HG03378 (cell line): ENCODE measurements around the gene SLC35F3.
"Not testable (repeated sequence)": the region's sequence is repeated elsewhere in the genome, so short reads cannot be mapped to it uniquely, and the experiment has no call there.

ENCODE experiments used
- ATAC-seq: cut with Tn5 transposase; IDR thresholded peaks from one replicate; pipeline ENCODE4 v1.9.1; 2021; ENCODE audit warnings: mild to moderate bottlenecking, moderate library complexity; ENCODE audit not compliant: unreplicated experiment

The SLC35F3 gene

GRCh38 chr1:234136073-234136472 is 231.6 kb downstream of the SLC35F3 start:
- ATAC-seq, result no peak

- no peak for ATAC-seq
Measured at GRCh38 chr1:234139966-234140365, 235.5 kb downstream of the SLC35F3 start.

- ATAC-seq, result no peak
Measured at GRCh38 chr1:234140388-234140787, 235.9 kb downstream of the SLC35F3 start.

- no peak for ATAC-seq
Measured at GRCh38 chr1:234141006-234141405, 236.5 kb downstream of the SLC35F3 start.

- ATAC-seq, result no peak
Measured at GRCh38 chr1:234143681-234144080, 239.2 kb downstream of the SLC35F3 start.

GRCh38 chr1:234144901-234145300 is 240.4 kb downstream of the SLC35F3 start:
- no peak for ATAC-seq

GRCh38 chr1:234148350-234148749 is 243.9 kb downstream of the SLC35F3 start:
- no peak for ATAC-seq

GRCh38 chr1:234148816-234149215 is 244.3 kb downstream of the SLC35F3 start:
- no peak for ATAC-seq

- ATAC-seq, result no peak
Measured at GRCh38 chr1:234149217-234149616, 244.7 kb downstream of the SLC35F3 start.

- no peak for ATAC-seq
Measured at GRCh38 chr1:234150892-234151291, 246.4 kb downstream of the SLC35F3 start.

GRCh38 chr1:234152344-234152743 is 247.9 kb downstream of the SLC35F3 start:
- not testable (repeated sequence) for ATAC-seq

- no peak for ATAC-seq
Measured at GRCh38 chr1:234154320-234155251, 250.1 kb downstream of the SLC35F3 start.

- no peak for ATAC-seq
Measured at GRCh38 chr1:234162661-234163060, 258.2 kb downstream of the SLC35F3 start.

- no peak for ATAC-seq
Measured at GRCh38 chr1:234163267-234163919, 258.9 kb downstream of the SLC35F3 start.

GRCh38 chr1:234164098-234164709 is 259.7 kb downstream of the SLC35F3 start:
- ATAC-seq, result no peak

GRCh38 chr1:234168061-234168724 is 263.7 kb downstream of the SLC35F3 start:
- no peak for ATAC-seq

- ATAC-seq, result no peak
Measured at GRCh38 chr1:234169161-234169849, 264.8 kb downstream of the SLC35F3 start.

- ATAC-seq, result no peak
Measured at GRCh38 chr1:234170067-234170466, 265.6 kb downstream of the SLC35F3 start.

GRCh38 chr1:234170622-234171021 is 266.1 kb downstream of the SLC35F3 start:
- no peak for ATAC-seq

- no peak for ATAC-seq
Measured at GRCh38 chr1:234173968-234174367, 269.5 kb downstream of the SLC35F3 start.

- no peak for ATAC-seq
Measured at GRCh38 chr1:234175363-234175762, 270.9 kb downstream of the SLC35F3 start.
